BLaER1 (cell line): ENCODE measurements around the gene TTPAL.

Experiments
- H3K27ac ChIP-seq: shearing (Covaris generic); formaldehyde crosslinking; 2 replicates; pipeline ENCODE4 v1.8.1; 2022
- H3K27me3 ChIP-seq: shearing (Covaris generic); formaldehyde crosslinking; 2 replicates; pipeline ENCODE4 v1.8.1; 2022
- H3K36me3 ChIP-seq: shearing (Covaris generic); formaldehyde crosslinking; 2 replicates; pipeline ENCODE4 v1.8.1; 2022
- H3K4me1 ChIP-seq: shearing (Covaris generic); formaldehyde crosslinking; 2 replicates; pipeline ENCODE4 v1.8.1; 2022
- H3K4me2 ChIP-seq: shearing (Covaris generic); formaldehyde crosslinking; 2 replicates; pipeline ENCODE4 v1.8.1; 2022
- H3K4me3 ChIP-seq: shearing (Covaris generic); formaldehyde crosslinking; 2 replicates; pipeline ENCODE4 v1.8.1; 2022
- H3K9ac ChIP-seq: shearing (Covaris generic); formaldehyde crosslinking; 2 replicates; pipeline ENCODE4 v1.8.1; 2022
- H3K9me3 ChIP-seq: shearing (Covaris generic); formaldehyde crosslinking; 2 replicates; pipeline ENCODE4 v1.8.1; 2022
- H4K20me1 ChIP-seq: shearing (Covaris generic); formaldehyde crosslinking; 2 replicates; pipeline ENCODE4 v1.8.1; 2022
- Cebpa-rat ChIP-seq: shearing (Covaris generic); IDR thresholded peaks from 2 replicates; pipeline ENCODE4 v1.8.1; 2022

TTPAL gene

DNA sequence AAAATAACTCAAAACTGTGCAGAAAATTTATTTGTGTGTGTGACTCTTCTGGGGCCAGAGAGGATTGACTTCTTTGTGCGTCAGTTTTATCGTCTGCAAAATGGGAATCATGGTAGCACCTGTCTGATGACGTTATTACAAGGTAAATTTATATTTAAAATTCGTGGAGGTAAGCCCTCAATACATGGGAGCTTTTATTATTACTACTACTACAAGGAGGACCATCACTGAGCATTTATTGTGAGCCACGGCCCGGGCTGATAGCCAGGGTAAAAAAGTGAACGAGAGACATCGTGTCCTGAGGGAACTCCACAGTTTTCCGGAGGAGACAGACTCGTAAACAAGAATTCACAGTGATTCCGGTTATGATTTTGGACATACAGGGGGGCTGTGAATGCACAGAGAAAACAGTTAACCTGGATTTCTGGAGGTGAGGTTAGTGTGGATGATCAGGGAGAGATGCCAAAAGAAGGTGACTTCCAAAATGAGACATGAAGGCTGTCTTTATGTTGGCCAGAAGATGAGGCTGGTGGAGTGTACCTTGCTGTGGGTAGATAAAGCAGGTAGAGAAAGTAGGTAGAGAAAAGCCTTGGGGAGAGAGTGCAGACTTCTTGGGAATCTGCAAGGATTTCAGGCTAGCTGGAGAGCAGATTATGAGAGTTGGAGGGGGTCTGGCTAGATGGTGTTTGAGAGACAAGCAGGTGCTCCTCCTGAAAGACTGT is 56.7 kb downstream of the TTPAL start:
- peak overlapping the region; percentile 75 for H3K9ac ChIP-seq
- H3K27me3 ChIP-seq: peaks cover 29% of the 10 kb centered on the region
- peaks cover 17% of the 10 kb centered on the region for H3K4me1 ChIP-seq
- TF ChIP-seq Cebpa-rat: no peak
- peak overlapping the region; percentile 89 for H3K4me2 ChIP-seq
- no peaks in the 10 kb centered on the region for H3K9me3 ChIP-seq
- H3K27ac ChIP-seq: peak overlapping the region; percentile 57; the same call in 1 of the 2 replicates
- peak overlapping the region; percentile 77 for H3K4me3 ChIP-seq
- H3K36me3 ChIP-seq: no peaks in the 10 kb centered on the region
- no peaks in the 10 kb centered on the region for H4K20me1 ChIP-seq

DNA sequence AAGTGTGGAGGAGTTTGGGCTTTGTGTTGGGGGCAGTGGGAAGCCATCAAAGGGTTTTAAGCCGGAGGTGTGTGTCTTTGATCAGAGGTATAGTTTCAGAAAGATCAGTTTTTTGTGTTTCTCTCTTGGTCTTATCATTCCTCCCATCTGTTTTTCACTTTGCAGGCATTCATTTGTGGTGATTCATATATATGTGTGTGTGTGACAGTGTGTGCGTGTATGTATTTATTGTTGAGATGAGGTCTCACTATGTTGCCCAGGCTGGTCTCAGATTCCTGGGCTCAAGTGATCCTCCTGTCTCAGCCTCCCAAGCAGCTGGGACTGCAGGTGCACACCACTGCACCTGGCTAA is 57.3 kb downstream of the TTPAL start:
- Histone ChIP-seq H3K36me3 (no peaks in the 10 kb centered on the region), H3K4me1 (peaks cover 17% of the 10 kb centered on the region), H3K27ac (no peak overlapping the region), H3K27me3 (peaks cover 29% of the 10 kb centered on the region), H3K9ac (no peak overlapping the region), H3K4me3 (no peak overlapping the region), H4K20me1 (no peaks in the 10 kb centered on the region), H3K9me3 (no peaks in the 10 kb centered on the region), H3K4me2 (0 out of 2 replicates have a peak overlapping the region, but pooled peaks have one; percentile 89)
- TF ChIP-seq Cebpa-rat: no peak

DNA sequence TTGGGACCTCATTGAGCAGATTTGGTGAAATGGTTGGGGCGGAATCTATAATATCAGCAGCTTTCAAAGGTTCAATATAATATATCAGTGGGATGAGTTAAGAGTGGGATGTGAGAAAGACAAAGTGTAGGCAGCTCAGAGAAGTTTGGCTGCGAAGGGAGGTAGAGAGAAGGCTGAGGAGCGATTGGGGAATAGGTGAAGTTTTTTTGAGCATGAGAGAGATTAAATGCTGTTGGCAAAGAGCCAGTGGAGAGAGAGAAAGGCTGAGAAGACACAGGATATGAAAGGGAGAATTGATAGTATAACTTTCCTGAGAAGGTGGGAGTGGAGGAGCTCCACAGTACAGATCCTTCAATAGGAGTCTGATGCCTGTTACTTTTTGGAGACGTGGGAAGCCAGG is 58.3 kb downstream of the TTPAL start:
- no peaks in the 10 kb centered on the region for H3K9me3 ChIP-seq
- no peaks in the 10 kb centered on the region for H3K36me3 ChIP-seq
- TF ChIP-seq Cebpa-rat: no peak
- peaks cover 29% of the 10 kb centered on the region for H3K27me3 ChIP-seq
- no peak overlapping the region for H3K4me3 ChIP-seq
- no peaks in the 10 kb centered on the region for H4K20me1 ChIP-seq
- no peak overlapping the region for H3K4me2 ChIP-seq
- H3K27ac ChIP-seq: no peak overlapping the region
- H3K9ac ChIP-seq: no peak overlapping the region
- H3K4me1 ChIP-seq: peaks cover 17% of the 10 kb centered on the region

DNA sequence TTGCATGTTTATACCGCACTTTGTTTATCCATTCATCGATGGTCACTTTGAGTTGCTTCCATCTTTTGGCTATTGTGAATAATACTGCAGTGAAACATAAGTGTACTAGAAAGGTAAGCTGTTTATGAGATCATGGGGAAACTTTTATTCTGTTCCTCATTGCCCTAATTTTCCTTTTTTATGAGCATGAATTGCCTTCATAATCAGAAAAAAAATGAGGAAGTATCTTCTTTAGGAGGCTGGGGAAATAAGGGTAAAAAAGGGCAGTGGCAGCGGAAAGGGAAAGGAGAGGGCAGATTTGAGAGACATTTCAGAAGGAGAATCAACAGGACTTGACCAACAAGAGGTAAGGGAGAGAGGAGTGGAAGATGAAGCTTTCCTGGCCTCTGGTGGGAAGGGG is 60.5 kb downstream of the TTPAL start:
- Histone ChIP-seq H3K9ac (no peak overlapping the region), H4K20me1 (no peaks in the 10 kb centered on the region), H3K4me1 (peaks cover 16% of the 10 kb centered on the region), H3K9me3 (no peaks in the 10 kb centered on the region), H3K4me3 (no peak overlapping the region), H3K4me2 (no peak overlapping the region), H3K36me3 (no peaks in the 10 kb centered on the region), H3K27me3 (peaks cover 22% of the 10 kb centered on the region), H3K27ac (no peak overlapping the region)
- no peak for TF ChIP-seq Cebpa-rat

DNA sequence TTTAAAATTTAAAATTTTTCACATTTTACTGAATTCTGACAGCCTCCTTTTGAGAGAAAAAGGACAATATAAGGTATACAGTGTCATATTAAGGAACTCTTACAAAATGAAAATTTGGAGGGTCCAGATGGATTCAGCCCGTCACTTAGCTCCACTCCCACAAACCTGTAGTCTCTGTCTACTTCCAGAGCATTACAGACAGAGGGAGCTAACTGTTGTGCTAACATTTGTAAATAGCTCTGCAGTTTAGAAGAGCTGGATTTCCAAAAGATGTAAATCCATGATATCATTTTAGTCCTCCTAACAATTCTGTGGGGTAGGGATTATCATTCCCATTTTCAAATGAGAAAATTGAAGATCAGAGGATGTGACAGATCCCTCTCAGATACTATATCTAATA is 62.3 kb downstream of the TTPAL start:
- TF ChIP-seq Cebpa-rat: no peak
- Histone ChIP-seq H3K9me3 (no peaks in the 10 kb centered on the region), H3K27ac (no peak overlapping the region), H4K20me1 (no peaks in the 10 kb centered on the region), H3K4me3 (no peak overlapping the region), H3K27me3 (peaks cover 4% of the 10 kb centered on the region; the same call in 1 of the 2 replicates), H3K4me1 (no peaks in the 10 kb centered on the region), H3K4me2 (no peak overlapping the region), H3K9ac (no peak overlapping the region), H3K36me3 (no peaks in the 10 kb centered on the region)

DNA sequence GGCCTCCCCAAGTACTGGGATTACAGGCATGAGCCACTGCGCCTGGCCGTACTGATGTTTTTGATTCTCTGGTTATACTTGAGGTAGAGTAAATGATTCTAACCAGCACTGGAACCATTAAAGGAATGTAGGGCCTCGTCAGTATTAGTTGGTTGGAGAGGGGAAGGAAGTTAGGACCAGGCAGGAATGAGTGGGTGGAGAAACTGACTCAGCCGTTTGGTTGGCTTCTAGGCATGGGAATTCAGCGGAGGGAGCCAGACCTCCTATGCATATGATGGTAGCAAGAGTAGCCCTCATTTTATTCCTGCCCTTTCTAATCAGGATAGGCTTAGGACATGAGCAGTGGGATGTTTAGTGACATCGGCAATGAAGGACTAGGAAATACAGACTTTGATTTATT is 65.2 kb downstream of the TTPAL start:
- H3K27ac ChIP-seq: no peak overlapping the region
- no peaks in the 10 kb centered on the region for H3K9me3 ChIP-seq
- H3K4me2 ChIP-seq: no peak overlapping the region
- no peak for TF ChIP-seq Cebpa-rat
- H3K27me3 ChIP-seq: no peaks in the 10 kb centered on the region
- H3K9ac ChIP-seq: no peak overlapping the region
- H3K4me1 ChIP-seq: no peaks in the 10 kb centered on the region
- no peaks in the 10 kb centered on the region for H3K36me3 ChIP-seq
- no peak overlapping the region for H3K4me3 ChIP-seq
- H4K20me1 ChIP-seq: no peaks in the 10 kb centered on the region

DNA sequence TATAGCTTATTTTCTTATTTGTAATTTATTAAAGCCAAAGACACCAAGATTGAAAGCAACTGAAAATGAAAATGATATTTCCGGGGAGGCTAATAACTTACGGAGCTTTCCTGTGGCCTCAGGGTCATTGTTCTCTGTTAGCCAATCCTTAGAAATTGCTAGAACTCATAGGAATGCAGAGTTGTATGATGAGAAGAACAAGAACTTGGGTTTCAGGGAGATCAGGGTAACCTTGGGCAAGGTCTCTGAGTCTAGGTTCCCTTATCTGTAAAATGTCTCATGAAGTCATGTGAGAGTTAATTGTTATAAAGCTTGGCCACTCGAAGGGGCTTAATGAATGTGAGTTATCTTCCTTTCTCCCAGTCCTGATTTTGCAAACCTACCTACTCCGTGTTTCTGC is 66.3 kb downstream of the TTPAL start:
- Histone ChIP-seq H3K4me1 (no peaks in the 10 kb centered on the region), H3K9ac (no peak overlapping the region), H3K4me3 (no peak overlapping the region), H3K4me2 (no peak overlapping the region), H3K27ac (no peak overlapping the region), H3K9me3 (no peaks in the 10 kb centered on the region), H3K36me3 (no peaks in the 10 kb centered on the region), H3K27me3 (no peaks in the 10 kb centered on the region), H4K20me1 (no peaks in the 10 kb centered on the region)
- no peak for TF ChIP-seq Cebpa-rat

DNA sequence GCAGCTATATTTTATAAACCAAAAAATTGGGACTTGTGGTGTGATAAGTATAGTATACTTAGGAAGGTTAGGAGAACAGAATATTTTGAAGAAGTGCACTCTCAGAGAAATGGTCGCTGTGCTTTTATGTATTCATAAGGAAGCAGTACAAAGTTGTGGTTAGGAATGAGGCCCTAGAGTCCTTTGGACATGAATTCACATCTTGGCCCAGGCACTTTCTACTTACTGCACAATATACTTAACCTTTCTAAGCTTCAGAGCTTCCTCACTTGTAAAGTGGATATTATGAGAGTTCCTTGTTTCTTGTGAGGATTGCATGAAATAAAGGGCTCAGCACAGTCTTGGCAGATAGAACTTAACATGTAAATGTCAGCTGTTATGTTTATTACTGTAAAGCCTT is 67.2 kb downstream of the TTPAL start:
- Histone ChIP-seq H3K27ac (no peak overlapping the region), H3K36me3 (no peaks in the 10 kb centered on the region), H3K4me3 (no peak overlapping the region), H3K27me3 (no peaks in the 10 kb centered on the region), H3K4me2 (no peak overlapping the region), H3K9ac (no peak overlapping the region), H4K20me1 (no peaks in the 10 kb centered on the region), H3K4me1 (no peaks in the 10 kb centered on the region), H3K9me3 (no peaks in the 10 kb centered on the region)
- no peak for TF ChIP-seq Cebpa-rat

DNA sequence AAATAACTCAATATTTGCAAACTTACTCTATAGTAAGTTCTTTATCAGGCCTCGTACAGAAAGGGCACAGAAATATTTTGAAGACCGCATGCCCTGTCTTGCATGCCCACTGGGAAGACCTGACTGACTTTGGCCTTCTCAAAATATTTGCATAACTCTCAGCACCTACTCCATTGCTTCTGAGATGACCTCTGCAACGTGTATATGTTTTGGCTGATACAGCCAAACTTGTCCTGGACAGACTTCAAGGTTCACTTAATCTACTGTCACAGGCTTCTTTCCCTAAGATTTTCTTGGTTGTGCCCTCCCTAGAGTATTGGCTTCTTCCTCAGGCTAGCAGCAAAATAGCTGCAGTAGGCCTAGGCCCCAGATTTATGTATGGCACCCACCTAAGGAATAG is 67.7 kb downstream of the TTPAL start:
- Histone ChIP-seq H3K27me3 (no peaks in the 10 kb centered on the region), H4K20me1 (no peaks in the 10 kb centered on the region), H3K36me3 (no peaks in the 10 kb centered on the region), H3K9ac (no peak overlapping the region), H3K27ac (no peak overlapping the region), H3K4me1 (no peaks in the 10 kb centered on the region), H3K9me3 (no peaks in the 10 kb centered on the region), H3K4me2 (no peak overlapping the region), H3K4me3 (no peak overlapping the region)
- TF ChIP-seq Cebpa-rat: no peak
